GM12873 (cell line): ENCODE data around the gene TYSND1.

Experiments
- TF ChIP-seq, protein P1 (sequence below): IDR thresholded peaks from 2 replicates; pipeline ENCODE4 v1.5.1; 2012; ENCODE audit warnings: low read depth, mild to moderate bottlenecking, moderate library complexity, low read length, control low read depth; ENCODE audit not compliant: insufficient read depth; ENCODE audit errors: missing control alignments

TYSND1 gene

DNA sequence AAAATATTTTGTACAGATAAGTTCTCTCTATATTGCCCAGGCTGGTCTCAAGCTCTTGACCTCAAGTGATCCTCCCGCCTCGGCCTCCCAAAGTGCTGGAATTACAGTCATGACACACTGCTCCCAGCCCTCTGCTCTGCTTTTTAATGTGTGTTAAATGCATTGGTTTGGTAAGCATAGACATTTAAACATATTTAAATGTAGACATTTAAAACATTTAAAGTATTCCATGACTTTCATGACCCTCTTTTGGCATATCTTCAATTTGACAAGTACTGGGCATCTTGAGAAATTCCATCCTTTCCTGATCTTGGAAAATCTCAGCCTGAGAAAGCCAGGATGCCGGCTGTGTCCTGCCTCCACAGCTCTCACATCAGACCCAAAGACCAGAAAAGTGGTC, 29.0 kb upstream of the TYSND1 start:
- TF ChIP-seq, protein P1, sequence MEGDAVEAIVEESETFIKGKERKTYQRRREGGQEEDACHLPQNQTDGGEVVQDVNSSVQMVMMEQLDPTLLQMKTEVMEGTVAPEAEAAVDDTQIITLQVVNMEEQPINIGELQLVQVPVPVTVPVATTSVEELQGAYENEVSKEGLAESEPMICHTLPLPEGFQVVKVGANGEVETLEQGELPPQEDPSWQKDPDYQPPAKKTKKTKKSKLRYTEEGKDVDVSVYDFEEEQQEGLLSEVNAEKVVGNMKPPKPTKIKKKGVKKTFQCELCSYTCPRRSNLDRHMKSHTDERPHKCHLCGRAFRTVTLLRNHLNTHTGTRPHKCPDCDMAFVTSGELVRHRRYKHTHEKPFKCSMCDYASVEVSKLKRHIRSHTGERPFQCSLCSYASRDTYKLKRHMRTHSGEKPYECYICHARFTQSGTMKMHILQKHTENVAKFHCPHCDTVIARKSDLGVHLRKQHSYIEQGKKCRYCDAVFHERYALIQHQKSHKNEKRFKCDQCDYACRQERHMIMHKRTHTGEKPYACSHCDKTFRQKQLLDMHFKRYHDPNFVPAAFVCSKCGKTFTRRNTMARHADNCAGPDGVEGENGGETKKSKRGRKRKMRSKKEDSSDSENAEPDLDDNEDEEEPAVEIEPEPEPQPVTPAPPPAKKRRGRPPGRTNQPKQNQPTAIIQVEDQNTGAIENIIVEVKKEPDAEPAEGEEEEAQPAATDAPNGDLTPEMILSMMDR: no peak

GRCh38 chr10:70174058-70174741, 27.7 kb upstream of the TYSND1 start:
- TF ChIP-seq, protein P1: no peak

- TF ChIP-seq, protein P1: no peak
Observed at GRCh38 chr10:70169649-70170364, 23.3 kb upstream of the TYSND1 start.

GRCh38 chr10:70169011-70169410, 22.5 kb upstream of the TYSND1 start:
- TF ChIP-seq, protein P1: no peak

DNA sequence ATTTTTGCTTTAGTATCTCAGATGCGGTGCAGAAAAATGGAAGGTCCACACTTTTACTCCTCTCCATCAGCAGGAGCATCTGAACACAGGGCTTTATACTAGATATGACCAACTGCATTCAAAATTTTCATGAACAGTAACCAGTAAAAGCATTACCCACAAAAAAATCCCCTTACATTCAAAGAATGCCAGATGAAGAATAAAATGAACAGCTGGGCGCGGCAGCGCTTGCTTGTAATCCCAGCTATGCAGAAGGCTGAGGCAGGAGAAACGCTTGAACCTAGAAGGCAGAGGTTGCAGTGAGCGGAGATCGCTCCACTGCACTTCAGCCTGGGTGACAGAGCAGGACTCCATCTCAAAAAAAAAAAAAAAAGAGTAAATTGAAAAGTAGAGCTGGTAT, 20.7 kb upstream of the TYSND1 start:
- TF ChIP-seq, protein P1: no peak

DNA sequence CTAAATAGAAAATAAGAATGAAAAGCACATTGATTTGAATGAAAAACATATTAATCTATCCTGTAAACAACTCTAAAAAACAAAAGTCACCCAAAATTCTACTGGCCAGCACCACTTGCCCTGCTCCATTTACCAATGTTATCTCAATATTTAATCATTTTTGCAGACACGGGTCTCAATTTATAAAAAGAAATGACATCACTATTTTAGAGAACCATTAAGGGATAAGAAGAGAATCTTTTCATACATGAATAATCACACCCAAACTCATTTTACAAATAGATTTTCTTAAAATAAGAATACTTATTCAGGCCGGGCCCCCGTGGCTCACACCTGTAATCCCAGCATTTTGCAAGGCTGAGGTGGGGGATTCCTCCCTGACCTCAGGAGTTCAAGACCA, 19.9 kb upstream of the TYSND1 start:
- TF ChIP-seq, protein P1: no peak

DNA sequence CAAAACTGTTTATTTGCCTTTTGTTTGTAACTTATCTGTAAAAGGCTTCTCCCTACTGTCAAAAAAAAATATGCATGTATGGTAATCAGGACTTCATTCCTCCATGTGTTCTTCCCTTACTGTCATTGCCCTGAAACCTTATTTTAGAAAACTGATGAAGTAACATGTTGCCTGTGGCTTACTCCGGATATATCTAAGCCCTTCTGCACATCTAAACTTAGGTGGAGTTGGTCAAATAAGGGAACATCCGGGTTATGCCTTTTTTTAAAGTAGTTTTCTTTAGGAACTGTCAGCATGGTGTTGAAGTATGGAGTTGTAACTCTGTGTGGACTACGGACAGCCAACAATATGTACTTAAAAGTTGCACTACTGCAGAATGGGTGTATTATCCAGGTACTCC, 17.7 kb upstream of the TYSND1 start:
- TF ChIP-seq, protein P1: no peak
